Thymus (tissue), 11 donors: ENCODE data around the gene RXRA. TPM values are rescaled to one million over a fixed set of nuclear protein-coding genes. Genes with fewer than 3 reads are reported as not detected.
"Not testable (repeated sequence)": the region's sequence is repeated elsewhere in the genome, so short reads cannot be mapped to it uniquely, and the experiment has no call there.

Experiments used
- DNase-seq, 9 donors: peaks; one replicate each; pipeline ENCODE4 v3.0.0-alpha.2; 2013; ENCODE audit warnings: low spot score in 9 of 9, low read depth in 6 of 9, missing footprints in 1 of 9
- H3K27ac ChIP-seq, 2 donors: one replicate each; pipeline ENCODE4 v1.5.1; 2013; ENCODE audit warnings: control low read depth in 1 of 2, low read depth in 1 of 2, low read length in 1 of 2, mild to moderate bottlenecking in 1 of 2, moderate library complexity in 1 of 2
- H3K27me3 ChIP-seq, 2 donors: one replicate each; pipeline ENCODE4 v1.5.1; 2013; ENCODE audit warnings: low read length in 1 of 2; ENCODE audit not compliant: control insufficient read depth in 2 of 2, insufficient read depth in 1 of 2
- H3K36me3 ChIP-seq, 2 donors: one replicate each; pipeline ENCODE4 v1.5.1; 2013; ENCODE audit warnings: low read length in 1 of 2, mild to moderate bottlenecking in 1 of 2, moderate library complexity in 1 of 2; ENCODE audit not compliant: control insufficient read depth in 2 of 2, insufficient read depth in 2 of 2
- H3K4me1 ChIP-seq, 2 donors: one replicate each; pipeline ENCODE4 v1.5.1; 2013; ENCODE audit warnings: low read length in 2 of 2; ENCODE audit not compliant: control insufficient read depth in 2 of 2, insufficient read depth in 2 of 2
- H3K4me3 ChIP-seq, 2 donors: one replicate each; pipeline ENCODE4 v1.5.1; 2013; ENCODE audit warnings: low read length in 2 of 2, control low read depth in 1 of 2, mild to moderate bottlenecking in 1 of 2
- H3K9me3 ChIP-seq, 2 donors: one replicate each; pipeline ENCODE4 v1.5.1; 2013; ENCODE audit warnings: low read length in 1 of 2, mild to moderate bottlenecking in 1 of 2; ENCODE audit not compliant: control insufficient read depth in 2 of 2, insufficient read depth in 1 of 2
- WGBS: extraction: QIAGEN DNeasy Blood & Tissue Kit; methylation state at CpG from one replicate; pipeline ENCODE4 v1.1.7; 2013; 5-methylcytosine and 5-hydroxymethylcytosine counted together
- polyA plus RNA-seq: library from polyadenylated mRNA; stranded (reverse); fragments of 200-250 nt; gene quantifications from one replicate; pipeline ENCODE4 v1.2.3, GENCODE V29; 2013
- total RNA-seq: library from RNA; stranded (reverse); fragments of 120-200 nt; gene quantifications from one replicate; pipeline ENCODE4 v1.2.4, GENCODE V29; 2013
- donor health status: healthy.

RXRA gene
- total and polyA plus RNA-seq, 2 donors, result 7.0 to 20.4 TPM

- H3K4me3 ChIP-seq, result no peak overlapping the region
- no peak for DNase-seq
- H3K27ac ChIP-seq, result no peak overlapping the region
- 96% methylated on average over 1 of the region's 1 CpG for WGBS
- H3K9me3 ChIP-seq, result no peaks in the 10 kb centered on the region
- peaks cover 0 to 7% of the 10 kb centered on the region in 2 donors for H3K27me3 ChIP-seq
- no peaks in the 10 kb centered on the region for H3K4me1 ChIP-seq
- H3K36me3 ChIP-seq, result no peaks in the 10 kb centered on the region
Measured at GRCh38 chr9:134305533-134305932, 20.7 kb upstream of the RXRA start.

GRCh38 chr9:134306042-134306441, 20.2 kb upstream of the RXRA start:
- H3K27ac ChIP-seq, H3K4me1 ChIP-seq, H3K4me3 ChIP-seq, H3K9me3 ChIP-seq, DNase-seq, H3K27me3 ChIP-seq, H3K36me3 ChIP-seq: not testable (repeated sequence)

GRCh38 chr9:134306636-134307600, 19.3 kb upstream of the RXRA start:
- DNase-seq, result no peak
- Histone ChIP-seq H3K36me3 (no peaks in the 10 kb centered on the region), H3K27ac (no peak overlapping the region), H3K4me1 (no peaks in the 10 kb centered on the region), H3K4me3 (no peak overlapping the region), H3K9me3 (no peaks in the 10 kb centered on the region), H3K27me3 (peaks cover 0 to 3% of the 10 kb centered on the region in 2 donors)
- 93% methylated on average over 15 of the region's 15 CpGs for WGBS

GRCh38 chr9:134307674-134308638, 18.3 kb upstream of the RXRA start:
- WGBS, result 94% methylated on average over 17 of the region's 17 CpGs

GRCh38 chr9:134308639-134309220, 17.5 kb upstream of the RXRA start:
- not testable (repeated sequence) for H3K36me3 ChIP-seq, H3K27ac ChIP-seq, H3K4me3 ChIP-seq, H3K4me1 ChIP-seq, DNase-seq, H3K27me3 ChIP-seq, H3K9me3 ChIP-seq
- WGBS, result 96% methylated on average over 14 of the region's 14 CpGs

More at GRCh38 chr9:134307674-134308638, 18.3 kb upstream of the RXRA start:
- peaks cover 0 to 3% of the 10 kb centered on the region in 2 donors for H3K27me3 ChIP-seq
- H3K27ac ChIP-seq, result no peak overlapping the region
- H3K36me3 ChIP-seq, result no peaks in the 10 kb centered on the region
- no peak for DNase-seq
- no peak overlapping the region for H3K4me3 ChIP-seq
- no peaks in the 10 kb centered on the region for H3K9me3 ChIP-seq
- no peaks in the 10 kb centered on the region for H3K4me1 ChIP-seq

GRCh38 chr9:134313470-134313869, 12.8 kb upstream of the RXRA start:
- no peak overlapping the region for H3K4me3 ChIP-seq
- no peak overlapping the region for H3K27ac ChIP-seq
- H3K27me3 ChIP-seq, result peaks cover 0 to 4% of the 10 kb centered on the region in 2 donors
- peaks cover 0 to 4% of the 10 kb centered on the region in 2 donors for H3K9me3 ChIP-seq
- no peak for DNase-seq
- 98% methylated on average over 2 of the region's 2 CpGs for WGBS
- no peaks in the 10 kb centered on the region for H3K36me3 ChIP-seq
- peaks cover 0 to 3% of the 10 kb centered on the region in 2 donors for H3K4me1 ChIP-seq

GRCh38 chr9:134314039-134314949, 12.0 kb upstream of the RXRA start:
- no peaks in the 10 kb centered on the region for H3K36me3 ChIP-seq
- no peak for DNase-seq
- no peak overlapping the region for H3K27ac ChIP-seq
- peaks cover 0 to 3% of the 10 kb centered on the region in 2 donors for H3K4me1 ChIP-seq
- 94% methylated on average over 20 of the region's 20 CpGs for WGBS
- H3K27me3 ChIP-seq, result peaks cover 0 to 4% of the 10 kb centered on the region in 2 donors
- H3K4me3 ChIP-seq, result no peak overlapping the region
- H3K9me3 ChIP-seq, result peaks cover 0 to 4% of the 10 kb centered on the region in 2 donors
